ENCODE results near the gene LRMDA.

The LRMDA gene

DNA sequence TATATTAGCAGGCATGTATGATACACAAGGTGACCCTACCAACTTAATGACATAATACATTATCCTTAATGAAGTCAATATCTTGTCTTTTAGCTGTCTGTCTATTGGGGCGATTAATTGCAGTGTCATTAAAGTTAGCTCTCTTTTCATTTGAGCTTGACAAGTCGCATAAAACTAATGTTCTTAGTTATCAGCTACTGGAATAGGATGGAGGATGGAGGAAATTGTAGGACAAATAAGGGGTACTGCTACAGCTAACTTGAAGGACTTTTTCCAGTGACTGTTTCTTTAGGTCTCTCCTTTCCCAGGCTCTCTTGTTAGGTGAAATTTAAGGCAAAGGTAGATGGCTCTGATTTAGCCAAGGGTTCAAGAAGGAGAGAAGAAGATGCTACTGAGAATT, 506.4 kb downstream of the LRMDA start:
- Histone ChIP-seq H3K9me3 (no peaks in the 10 kb centered on the region), H3K27ac (no peak overlapping the region), H3K36me3 (no peaks in the 10 kb centered on the region), H3K4me3 (no peak overlapping the region), H3K27me3 (no peaks in the 10 kb centered on the region), H3K4me1 (no peaks in the 10 kb centered on the region)
- intact Hi-C loops (cut with DNase I; ENCODE audit: low total_unique reads): no loop called here
- no peak for DNase-seq
- no peak for TF ChIP-seq CTCF (IDR thresholded peaks at IDR 0.05)

GRCh38 chr10:75938380-75939122, 507.1 kb downstream of the LRMDA start:
- no peak for DNase-seq
- no peak overlapping the region for H3K4me3 ChIP-seq
- no peaks in the 10 kb centered on the region for H3K36me3 ChIP-seq
- intact Hi-C loops (cut with DNase I; ENCODE audit: low total_unique reads): no loop called here
- no peaks in the 10 kb centered on the region for H3K4me1 ChIP-seq
- no peaks in the 10 kb centered on the region for H3K9me3 ChIP-seq
- no peak overlapping the region for H3K27ac ChIP-seq
- TF ChIP-seq CTCF (IDR thresholded peaks at IDR 0.05): no peak
- no peaks in the 10 kb centered on the region for H3K27me3 ChIP-seq

- no peak for TF ChIP-seq CTCF (IDR thresholded peaks at IDR 0.05)
- H3K27me3 ChIP-seq: no peaks in the 10 kb centered on the region
- H3K27ac ChIP-seq: no peak overlapping the region
- H3K4me1 ChIP-seq: no peaks in the 10 kb centered on the region
- intact Hi-C loops (cut with DNase I; ENCODE audit: low total_unique reads): no loop called here
- H3K4me3 ChIP-seq: no peak overlapping the region
- no peaks in the 10 kb centered on the region for H3K36me3 ChIP-seq
- DNase-seq: no peak
- peaks cover 0 to under 1% (median 0%) of the 10 kb centered on the region in 3 donors for H3K9me3 ChIP-seq
Measured at GRCh38 chr10:75939541-75939940, 508.1 kb downstream of the LRMDA start.

- intact Hi-C loops (cut with DNase I; ENCODE audit: low total_unique reads): no loop called here
- Histone ChIP-seq H3K4me3 (no peak overlapping the region), H3K9me3 (peaks cover 0 to 8% (median 0%) of the 10 kb centered on the region in 3 donors), H3K36me3 (no peaks in the 10 kb centered on the region), H3K27me3 (no peaks in the 10 kb centered on the region), H3K4me1 (no peaks in the 10 kb centered on the region), H3K27ac (no peak overlapping the region)
- no peak for DNase-seq
- no peak for TF ChIP-seq CTCF (IDR thresholded peaks at IDR 0.05)
Measured at GRCh38 chr10:75940742-75941141, 509.3 kb downstream of the LRMDA start.

DNA sequence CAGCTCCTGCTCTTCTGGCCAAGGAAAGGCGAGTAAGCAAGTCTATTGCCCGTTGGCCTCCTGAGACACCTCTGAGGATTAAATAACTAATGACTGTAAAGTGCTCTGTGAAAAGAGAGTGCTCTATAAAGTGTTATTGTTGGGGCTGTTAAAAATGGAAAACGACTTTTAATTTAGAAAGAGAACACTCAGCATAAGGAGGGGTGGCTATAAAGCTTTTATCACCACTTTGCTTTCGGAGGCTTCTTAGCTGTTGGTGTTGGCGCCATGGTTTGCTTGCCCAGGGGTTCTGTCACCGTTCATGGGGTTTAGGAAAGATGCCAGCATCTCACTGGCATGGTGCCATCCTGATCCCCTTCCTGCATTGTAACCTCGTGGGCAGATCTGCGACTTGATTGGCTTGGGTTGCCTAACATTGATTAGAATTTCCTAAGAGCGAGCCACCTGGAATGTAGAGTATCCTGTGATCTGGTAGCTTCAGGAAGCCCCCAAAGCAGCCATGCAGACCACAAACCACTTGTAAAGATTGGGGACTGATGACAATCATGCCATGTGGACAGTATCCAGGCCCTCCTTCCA, 509.9 kb downstream of the LRMDA start:
- intact Hi-C loops (cut with DNase I; ENCODE audit: low total_unique reads): no loop called here
- Histone ChIP-seq H3K27me3 (no peaks in the 10 kb centered on the region), H3K27ac (no peak overlapping the region), H3K9me3 (peaks cover 0 to 8% (median 0%) of the 10 kb centered on the region in 3 donors), H3K4me1 (no peaks in the 10 kb centered on the region), H3K4me3 (no peak overlapping the region), H3K36me3 (no peaks in the 10 kb centered on the region)
- TF ChIP-seq CTCF (IDR thresholded peaks at IDR 0.05): no peak
- no peak for DNase-seq

Measured in tibial artery (tissue), 4 donors.